OCI-LY1 (cell line): Measurements from ENCODE around the gene FUBP3.

ENCODE experiments used
- H2AFZ ChIP-seq: fragments of 200-600 bp; sonication (generic), shearing (Covaris generic); 2 replicates; pipeline ENCODE4 v1.6.0; 2014; ENCODE audit warnings: antibody characterized with exemption, mild to moderate bottlenecking, low read length
- H3F3A ChIP-seq: fragments of 200-600 bp; sonication (generic), shearing (Covaris generic); 2 replicates; pipeline ENCODE4 v1.6.0; 2014; ENCODE audit warnings: mild to moderate bottlenecking, antibody characterized with exemption, low read length, moderate library complexity; ENCODE audit not compliant: insufficient read depth
- H3K27ac ChIP-seq: fragments of 200-600 bp; sonication (generic); 2 replicates; pipeline ENCODE4 v1.5.1; 2014; ENCODE audit warnings: low read length, mixed run types, mild to moderate bottlenecking, low read depth; ENCODE audit not compliant: poor library complexity, severe bottlenecking
- H3K27me3 ChIP-seq: fragments of 200-600 bp; sonication (generic); 2 replicates; pipeline ENCODE4 v1.6.0; 2014; ENCODE audit warnings: antibody characterized with exemption, mild to moderate bottlenecking, low read length, moderate library complexity; ENCODE audit not compliant: insufficient read depth
- H3K36me3 ChIP-seq: fragments of 200-600 bp; sonication (generic); 2 replicates; pipeline ENCODE4 v1.6.1; 2014; ENCODE audit warnings: mild to moderate bottlenecking, antibody characterized with exemption, low read length, moderate library complexity, mixed read lengths; ENCODE audit not compliant: insufficient read depth
- H3K4me1 ChIP-seq: fragments of 200-600 bp; sonication (generic); 2 replicates; pipeline ENCODE4 v1.5.1; 2014; ENCODE audit warnings: mild to moderate bottlenecking, low read length, moderate library complexity; ENCODE audit not compliant: insufficient read depth, severe bottlenecking
- H3K4me2 ChIP-seq: fragments of 200-600 bp; sonication (generic), shearing (Covaris generic); 2 replicates; pipeline ENCODE4 v1.6.1; 2014; ENCODE audit warnings: low read length
- H3K4me3 ChIP-seq: fragments of 200-600 bp; sonication (generic); 2 replicates; pipeline ENCODE4 v1.5.1; 2014; ENCODE audit warnings: low read length, low read depth, mild to moderate bottlenecking, mixed read lengths; ENCODE audit not compliant: poor library complexity, severe bottlenecking
- H3K79me2 ChIP-seq: fragments of 200-600 bp; shearing (Covaris generic); 2 replicates; pipeline ENCODE4 v1.6.1; 2016; ENCODE audit warnings: mixed run types, low read length, mixed read lengths; ENCODE audit not compliant: insufficient read depth
- H3K9ac ChIP-seq: fragments of 200-600 bp; sonication (generic), shearing (Covaris generic); 2 replicates; pipeline ENCODE4 v1.6.1; 2014; ENCODE audit warnings: mild to moderate bottlenecking, low read length, mixed read lengths
- H3K9me2 ChIP-seq: fragments of 200-600 bp; sonication (generic), shearing (Covaris generic); 2 replicates; pipeline ENCODE4 v1.6.1; 2014; ENCODE audit warnings: low read depth, mild to moderate bottlenecking, low read length, mixed read lengths
- H3K9me3 ChIP-seq: fragments of 200-600 bp; shearing (Covaris generic); 2 replicates; pipeline ENCODE4 v1.6.1; 2014; ENCODE audit warnings: low read length, mixed read lengths
- H4K20me1 ChIP-seq: fragments of 200-600 bp; sonication (generic), shearing (Covaris generic); 2 replicates; pipeline ENCODE4 v1.6.0; 2016; ENCODE audit warnings: mild to moderate bottlenecking, low read length; ENCODE audit not compliant: insufficient read depth
- CTCF ChIP-seq: fragments of 200-600 bp; sonication (generic), shearing (Covaris generic); IDR thresholded peaks from 2 replicates; pipeline ENCODE4 v1.5.1; 2017; ENCODE audit warnings: mild to moderate bottlenecking, antibody characterized with exemption, low read length, moderate library complexity, mixed read lengths
- EZH2 ChIP-seq: fragments of 200-600 bp; sonication (generic), shearing (Covaris generic); IDR thresholded peaks from 2 replicates; pipeline ENCODE4 v1.8.0; 2017; ENCODE audit warnings: borderline replicate concordance, mixed run types, mild to moderate bottlenecking, antibody characterized with exemption, low read length, moderate library complexity, mixed read lengths

FUBP3 gene

GRCh38 chr9:130670644-130671043 is 91.3 kb downstream of the FUBP3 start:
- TF ChIP-seq EZH2 (no peak), CTCF (no peak)
- Histone ChIP-seq H3F3A (no peaks in the 10 kb centered on the region), H3K4me2 (no peak overlapping the region), H3K4me3 (no peak overlapping the region), H3K79me2 (no peaks in the 10 kb centered on the region), H4K20me1 (no peaks in the 10 kb centered on the region), H2AFZ (no peak overlapping the region), H3K9ac (no peak overlapping the region), H3K27ac (no peak overlapping the region), H3K27me3 (0 out of 2 replicates have a peak, but pooled peaks cover 3% of the 10 kb centered on the region), H3K9me2 (no peaks in the 10 kb centered on the region), H3K36me3 (no peaks in the 10 kb centered on the region), H3K9me3 (no peaks in the 10 kb centered on the region), H3K4me1 (no peaks in the 10 kb centered on the region)

- H3K4me1 ChIP-seq: no peaks in the 10 kb centered on the region
- TF ChIP-seq CTCF (no peak), EZH2 (no peak)
- H3K9me2 ChIP-seq: no peaks in the 10 kb centered on the region
- no peak overlapping the region for H3K27ac ChIP-seq
- no peaks in the 10 kb centered on the region for H4K20me1 ChIP-seq
- H3K36me3 ChIP-seq: no peaks in the 10 kb centered on the region
- no peak overlapping the region for H3K9ac ChIP-seq
- H3K4me2 ChIP-seq: no peak overlapping the region
- no peaks in the 10 kb centered on the region for H3K9me3 ChIP-seq
- no peak overlapping the region for H3K4me3 ChIP-seq
- H3K27me3 ChIP-seq: 0 out of 2 replicates have a peak, but pooled peaks cover 3% of the 10 kb centered on the region
- H3F3A ChIP-seq: no peaks in the 10 kb centered on the region
- no peak overlapping the region for H2AFZ ChIP-seq
- H3K79me2 ChIP-seq: no peaks in the 10 kb centered on the region
Measured at GRCh38 chr9:130672466-130672865, 93.1 kb downstream of the FUBP3 start.

GRCh38 chr9:130672933-130673615 is 93.7 kb downstream of the FUBP3 start:
- H2AFZ ChIP-seq: no peak overlapping the region

More at GRCh38 chr9:130672933-130673615, 93.7 kb downstream of the FUBP3 start:
- no peak overlapping the region for H3K9ac ChIP-seq
- no peaks in the 10 kb centered on the region for H3F3A ChIP-seq
- H3K36me3 ChIP-seq: no peaks in the 10 kb centered on the region
- no peak overlapping the region for H3K4me3 ChIP-seq
- no peaks in the 10 kb centered on the region for H3K4me1 ChIP-seq
- TF ChIP-seq EZH2 (no peak), CTCF (no peak)
- no peak overlapping the region for H3K4me2 ChIP-seq
- 0 out of 2 replicates have a peak, but pooled peaks cover 3% of the 10 kb centered on the region for H3K27me3 ChIP-seq
- no peaks in the 10 kb centered on the region for H3K9me2 ChIP-seq
- H3K79me2 ChIP-seq: no peaks in the 10 kb centered on the region
- no peaks in the 10 kb centered on the region for H4K20me1 ChIP-seq
- H3K9me3 ChIP-seq: no peaks in the 10 kb centered on the region
- H3K27ac ChIP-seq: no peak overlapping the region
